Measurements from ENCODE around the gene WDR17.
A peak's percentile ranks its signal among the peaks of the same experiment; 100 is the strongest.
"Not testable (repeated sequence)": the region's sequence is repeated elsewhere in the genome, so short reads cannot be mapped to it uniquely, and the experiment has no call there.

WDR17 gene

GRCh38 chr4:176205299-176205698 is 139.7 kb downstream of the WDR17 start:
- no peak for DNase-seq (ENCODE audit: low read depth)
- TF ChIP-seq MAX (IDR thresholded peaks at IDR 0.05; ENCODE audit: low read depth, low read length) (no peak), MYC (IDR thresholded peaks at IDR 0.05; ENCODE audit: low read depth, low read length) (no peak), POLR2A (IDR thresholded peaks at IDR 0.05; ENCODE audit: extremely low read depth, insufficient read length) (no peak), CTCF (IDR thresholded peaks at IDR 0.05; ENCODE audit: low read depth, low read length) (no peak)

GRCh38 chr4:176207839-176208238 is 142.2 kb downstream of the WDR17 start:
- TF ChIP-seq POLR2A (IDR thresholded peaks at IDR 0.05; ENCODE audit: extremely low read depth, insufficient read length) (no peak), MAX (IDR thresholded peaks at IDR 0.05; ENCODE audit: low read depth, low read length) (no peak), MYC (IDR thresholded peaks at IDR 0.05; ENCODE audit: low read depth, low read length) (no peak)
- DNase-seq (ENCODE audit: low read depth) = no peak

More at GRCh38 chr4:176205299-176205698, 139.7 kb downstream of the WDR17 start:
- H3K4me3 ChIP-seq (ENCODE audit: low read depth, low read length) = no peak overlapping the region

GRCh38 chr4:176209535-176209934 is 143.9 kb downstream of the WDR17 start:
- TF ChIP-seq MYC (IDR thresholded peaks at IDR 0.05; ENCODE audit: low read depth, low read length) (no peak), POLR2A (IDR thresholded peaks at IDR 0.05; ENCODE audit: extremely low read depth, insufficient read length) (no peak), CTCF (IDR thresholded peaks at IDR 0.05; ENCODE audit: low read depth, low read length) (no peak), MAX (IDR thresholded peaks at IDR 0.05; ENCODE audit: low read depth, low read length) (no peak)
- no peak for DNase-seq (ENCODE audit: low read depth)
- no peak overlapping the region for H3K4me3 ChIP-seq (ENCODE audit: low read depth, low read length)

More at GRCh38 chr4:176207839-176208238, 142.2 kb downstream of the WDR17 start:
- H3K4me3 ChIP-seq (ENCODE audit: low read depth, low read length) = no peak overlapping the region

GRCh38 chr4:176210101-176210500 is 144.5 kb downstream of the WDR17 start:
- TF ChIP-seq CTCF (IDR thresholded peaks at IDR 0.05; ENCODE audit: low read depth, low read length) = no peak
- no peak for TF ChIP-seq MAX (IDR thresholded peaks at IDR 0.05; ENCODE audit: low read depth, low read length)
- no peak for TF ChIP-seq MYC (IDR thresholded peaks at IDR 0.05; ENCODE audit: low read depth, low read length)
- TF ChIP-seq POLR2A (IDR thresholded peaks at IDR 0.05; ENCODE audit: extremely low read depth, insufficient read length) = no peak
- H3K4me3 ChIP-seq (ENCODE audit: low read depth, low read length) = no peak overlapping the region
- DNase-seq (ENCODE audit: low read depth) = no peak

GRCh38 chr4:176210579-176211296 is 145.1 kb downstream of the WDR17 start:
- no peak overlapping the region for H3K4me3 ChIP-seq (ENCODE audit: low read depth, low read length)
- no peak for DNase-seq (ENCODE audit: low read depth)

GRCh38 chr4:176212351-176212750 is 146.7 kb downstream of the WDR17 start:
- DNase-seq (ENCODE audit: low read depth) = peak; percentile 11
- H3K4me3 ChIP-seq (ENCODE audit: low read depth, low read length) = not testable (repeated sequence)

More at GRCh38 chr4:176210579-176211296, 145.1 kb downstream of the WDR17 start:
- TF ChIP-seq POLR2A (IDR thresholded peaks at IDR 0.05; ENCODE audit: extremely low read depth, insufficient read length) (no peak), MAX (IDR thresholded peaks at IDR 0.05; ENCODE audit: low read depth, low read length) (no peak), CTCF (IDR thresholded peaks at IDR 0.05; ENCODE audit: low read depth, low read length) (no peak), MYC (IDR thresholded peaks at IDR 0.05; ENCODE audit: low read depth, low read length) (no peak)
